GM23338 (cell line): Measurements from ENCODE around the gene PSD4. TPM values are rescaled to one million over a fixed set of nuclear protein-coding genes. Genes with fewer than 3 reads are reported as not detected.

Source experiments
- ATAC-seq: fragments of 200-7000 bp; cut with Tn5 transposase; 3 replicates; pipeline ENCODE4 v1.9.1; 2020
- DNase-seq: peaks from one replicate; pipeline ENCODE4 v3.0.0-alpha.2; 2015; ENCODE audit warnings: low spot score
- H2AFZ ChIP-seq: fragments of 200-600 bp; sonication (generic); 2 replicates; pipeline ENCODE4 v1.8.0; 2016; ENCODE audit warnings: antibody characterized with exemption, mild to moderate bottlenecking, moderate library complexity
- H3F3A ChIP-seq: fragments of 200-600 bp; sonication (generic); replicated peaks from 2 replicates; pipeline ENCODE4 v1.8.0; 2017; ENCODE audit warnings: antibody characterized with exemption, mixed run types, low read depth
- H3K27ac ChIP-seq: fragments of 200-600 bp; sonication (generic); 2 replicates; pipeline ENCODE4 v1.6.1; 2016; ENCODE audit warnings: low read depth
- H3K27me3 ChIP-seq: fragments of 200-600 bp; sonication (generic); 2 replicates; pipeline ENCODE4 v1.8.0; 2016; ENCODE audit warnings: mild to moderate bottlenecking, mixed run types, moderate library complexity; ENCODE audit not compliant: insufficient read depth
- H3K36me3 ChIP-seq: fragments of 200-600 bp; sonication (generic); 2 replicates; pipeline ENCODE4 v1.8.0; 2016; ENCODE audit warnings: mild to moderate bottlenecking; ENCODE audit not compliant: insufficient read depth
- H3K4me1 ChIP-seq: fragments of 200-600 bp; sonication (generic); 2 replicates; pipeline ENCODE4 v1.8.0; 2016; ENCODE audit warnings: mild to moderate bottlenecking, moderate library complexity; ENCODE audit not compliant: insufficient read depth
- H3K4me2 ChIP-seq: fragments of 200-600 bp; sonication (generic); 2 replicates; pipeline ENCODE4 v1.7.1; 2017; ENCODE audit warnings: mixed run types
- H3K4me3 ChIP-seq: fragments of 200-600 bp; sonication (generic); 2 replicates; pipeline ENCODE4 v1.6.1; 2016; ENCODE audit warnings: mixed run types
- H3K79me2 ChIP-seq: fragments of 200-600 bp; sonication (generic); replicated peaks from 2 replicates; pipeline ENCODE4 v1.8.0; 2017; ENCODE audit warnings: mild to moderate bottlenecking; ENCODE audit not compliant: insufficient read depth
- H3K9me2 ChIP-seq: fragments of 200-600 bp; sonication (generic); 2 replicates; pipeline ENCODE4 v1.8.0; 2017; ENCODE audit not compliant: insufficient read depth
- H4K20me1 ChIP-seq: fragments of 200-600 bp; sonication (generic); replicated peaks from 2 replicates; pipeline ENCODE4 v1.8.0; 2017; ENCODE audit warnings: mild to moderate bottlenecking; ENCODE audit not compliant: insufficient read depth
- H3K27ac Mint-ChIP-seq: 2 replicates; pipeline ENCODE4 v1.8.0; 2020; ENCODE audit warnings: inconsistent platforms, mild to moderate bottlenecking, moderate library complexity, mixed read lengths
- H3K27me3 Mint-ChIP-seq: 3 replicates; pipeline ENCODE4 v1.8.0; 2022; ENCODE audit warnings: low read depth, mild to moderate bottlenecking, moderate library complexity, mixed read lengths, inconsistent platforms; ENCODE audit not compliant: insufficient read depth, poor library complexity
- H3K36me3 Mint-ChIP-seq: 3 replicates; pipeline ENCODE4 v1.8.0; 2021; ENCODE audit warnings: low read depth, mild to moderate bottlenecking, inconsistent platforms, moderate library complexity, mixed read lengths
- H3K4me1 Mint-ChIP-seq: 3 replicates; pipeline ENCODE4 v1.8.0; 2020; ENCODE audit warnings: mild to moderate bottlenecking, inconsistent platforms, mixed read lengths
- H3K4me3 Mint-ChIP-seq: 3 replicates; pipeline ENCODE4 v1.8.0; 2021; ENCODE audit warnings: moderate library complexity, mild to moderate bottlenecking, inconsistent platforms, mixed read lengths
- H3K9me3 Mint-ChIP-seq: 3 replicates; pipeline ENCODE4 v1.8.0; 2020; ENCODE audit warnings: moderate library complexity, mild to moderate bottlenecking, inconsistent platforms, mixed read lengths
- CREB1 ChIP-seq: fragments of 250-450 bp; sonication (Bioruptor Pico); IDR thresholded peaks from 2 replicates; pipeline ENCODE4 v1.5.0; 2020; ENCODE audit warnings: low read depth, mild to moderate bottlenecking, moderate library complexity
- CTCF ChIP-seq, 2 experiments: fragments of 200-600 bp in 1 of 2; sonication (generic) in 1 of 2; conservative IDR thresholded peaks; 2 replicates each; pipeline versions ENCODE4 v1.5.1 to v1.6.1; 2016 to 2017; ENCODE audit warnings: antibody characterized with exemption in 2 of 2, low read depth in 2 of 2, mild to moderate bottlenecking in 2 of 2, moderate library complexity in 1 of 2
- ETS1 ChIP-seq: IDR thresholded peaks from 2 replicates; pipeline ENCODE4 v1.6.1; 2016; ENCODE audit warnings: antibody characterized with exemption
- EZH2 ChIP-seq: fragments of 200-600 bp; sonication (generic); IDR thresholded peaks from one replicate; pipeline ENCODE4 v1.8.0; 2017; ENCODE audit warnings: antibody characterized with exemption, mild to moderate bottlenecking, low read depth; ENCODE audit not compliant: unreplicated experiment
- EZH2phosphoT487 ChIP-seq: fragments of 200-600 bp; sonication (generic); IDR thresholded peaks from one replicate; pipeline ENCODE4 v1.8.1; 2018; ENCODE audit warnings: antibody characterized with exemption; ENCODE audit not compliant: unreplicated experiment
- JUNB ChIP-seq: IDR thresholded peaks from one replicate; pipeline ENCODE4 v1.6.1; 2016; ENCODE audit warnings: antibody characterized with exemption; ENCODE audit not compliant: unreplicated experiment
- NANOG ChIP-seq: IDR thresholded peaks from 2 replicates; pipeline ENCODE4 v1.6.1; 2016; ENCODE audit warnings: antibody characterized with exemption, borderline replicate concordance
- POLR2AphosphoS5 ChIP-seq: IDR thresholded peaks from 2 replicates; pipeline ENCODE4 v1.6.1; 2016; ENCODE audit warnings: antibody characterized with exemption, low read depth
- STAT1 ChIP-seq: IDR thresholded peaks from one replicate; pipeline ENCODE4 v1.6.1; 2016; ENCODE audit warnings: antibody characterized with exemption; ENCODE audit not compliant: unreplicated experiment
- ZNF114 ChIP-seq: fragments of 250-450 bp; sonication (Bioruptor Pico); IDR thresholded peaks from 2 replicates; pipeline ENCODE4 v1.5.0; 2020; ENCODE audit warnings: mild to moderate bottlenecking, moderate library complexity
- ZNF331 ChIP-seq: fragments of 250-450 bp; sonication (Bioruptor Pico); IDR thresholded peaks from 2 replicates; pipeline ENCODE4 v1.5.0; 2020; ENCODE audit warnings: low read depth, mild to moderate bottlenecking, moderate library complexity
- ZNF462 ChIP-seq: fragments of 250-450 bp; sonication (Bioruptor Pico); IDR thresholded peaks from 2 replicates; pipeline ENCODE4 v1.5.0; 2020; ENCODE audit warnings: mild to moderate bottlenecking, moderate library complexity
- polyA plus RNA-seq: library from polyadenylated mRNA; unstranded; fragments of >200 nt; fragmentation: Nextera tagmentation; extraction: Ambion mirVana; gene quantifications from 2 replicates; pipeline ENCODE4 v1.2.1, GENCODE V29; 2016
- total RNA-seq: library from RNA; depleted of rRNA; stranded (reverse); fragments of >200 nt; shearing (Covaris generic); gene quantifications from 2 replicates; pipeline ENCODE4 v1.2.3, GENCODE V29; 2014
- TF ChIP-seq, protein P1 (sequence below): IDR thresholded peaks from one replicate; pipeline ENCODE4 v1.6.1; 2018; ENCODE audit warnings: antibody characterized with exemption; ENCODE audit not compliant: unreplicated experiment

The PSD4 gene
- total and polyA plus RNA-seq, 2 experiments from 2014 or later, result 0.06 to 0.66 TPM

DNA sequence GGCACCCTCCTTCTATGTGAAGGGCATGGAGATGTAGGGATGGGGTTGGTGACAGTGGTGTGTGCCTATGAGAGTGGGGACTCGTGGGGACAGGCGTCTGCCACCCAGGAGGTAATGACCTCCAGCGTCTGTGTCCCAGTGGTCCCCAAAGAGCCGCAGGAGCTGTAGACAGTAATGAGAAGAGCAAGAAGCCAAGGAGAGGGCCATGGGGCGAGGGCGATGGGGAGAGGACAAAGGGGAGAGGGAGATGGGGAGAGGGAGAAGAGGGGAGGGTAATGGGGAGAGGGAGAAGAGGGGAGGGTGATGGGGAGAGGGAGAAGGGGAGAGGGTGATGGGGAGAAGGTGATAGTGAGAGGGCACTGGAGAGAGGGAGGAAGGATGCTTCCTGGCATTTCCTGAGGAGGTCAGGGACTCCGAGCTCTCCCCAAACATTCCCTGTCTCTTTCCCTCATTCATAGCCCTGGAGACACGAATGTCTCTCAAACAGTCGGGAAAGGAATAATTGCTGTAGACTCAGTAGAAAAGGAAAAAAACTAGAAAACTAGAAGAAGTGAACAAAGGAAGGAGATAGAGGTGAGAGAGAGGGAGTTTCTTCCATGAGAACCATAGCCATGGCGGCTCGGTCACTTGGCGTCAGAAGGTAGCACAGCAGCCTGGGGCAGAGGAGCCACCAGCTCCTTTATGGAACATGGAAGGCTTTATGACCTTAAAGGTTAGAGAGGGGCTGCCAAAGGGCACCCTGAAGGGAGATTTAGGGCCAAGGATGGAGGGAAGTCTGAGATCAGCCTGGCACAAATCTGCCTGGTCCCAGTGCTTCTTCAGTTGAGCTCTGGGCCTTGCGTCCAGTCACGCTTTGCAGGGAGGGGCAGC lies 39.5 kb downstream of the PSD4 start:
- Mint-ChIP-seq H3K4me3 (no peak overlapping the region), H3K9me3 (no peaks in the 10 kb centered on the region; the same call in 2 of the 3 replicates), H3K27ac (no peak overlapping the region), H3K4me1 (peaks cover 35% of the 10 kb centered on the region), H3K36me3 (no peaks in the 10 kb centered on the region; the same call in 2 of the 3 replicates), H3K27me3 (peaks cover 11% of the 10 kb centered on the region)
- Histone ChIP-seq H3K4me1 (peaks cover 12% of the 10 kb centered on the region; the same call in 1 of the 2 replicates), H3K79me2 (no peaks in the 10 kb centered on the region), H3K9me2 (no peaks in the 10 kb centered on the region), H3K36me3 (no peaks in the 10 kb centered on the region), H2AFZ (no peak overlapping the region), H3K27me3 (no peaks in the 10 kb centered on the region), H3K4me2 (no peak overlapping the region), H3F3A (no peaks in the 10 kb centered on the region), H3K4me3 (no peak overlapping the region), H3K27ac (no peak overlapping the region), H4K20me1 (no peaks in the 10 kb centered on the region)
- ATAC-seq (no peak), DNase-seq (no peak)
- TF ChIP-seq POLR2AphosphoS5 (no peak), CREB1 (CRISPR knock-in tag) (no peak), EZH2phosphoT487 (no peak), EZH2 (no peak), JUNB (no peak), STAT1 (no peak), ZNF331 (no peak), ZNF114 (CRISPR knock-in tag) (no peak), CTCF (conservative IDR thresholded peaks at IDR 0.05; ENCODE audit: low read depth in 2 of 2) (no peak), NANOG (no peak), ETS1 (no peak), ZNF462 (CRISPR knock-in tag) (no peak)
- TF ChIP-seq, protein P1, sequence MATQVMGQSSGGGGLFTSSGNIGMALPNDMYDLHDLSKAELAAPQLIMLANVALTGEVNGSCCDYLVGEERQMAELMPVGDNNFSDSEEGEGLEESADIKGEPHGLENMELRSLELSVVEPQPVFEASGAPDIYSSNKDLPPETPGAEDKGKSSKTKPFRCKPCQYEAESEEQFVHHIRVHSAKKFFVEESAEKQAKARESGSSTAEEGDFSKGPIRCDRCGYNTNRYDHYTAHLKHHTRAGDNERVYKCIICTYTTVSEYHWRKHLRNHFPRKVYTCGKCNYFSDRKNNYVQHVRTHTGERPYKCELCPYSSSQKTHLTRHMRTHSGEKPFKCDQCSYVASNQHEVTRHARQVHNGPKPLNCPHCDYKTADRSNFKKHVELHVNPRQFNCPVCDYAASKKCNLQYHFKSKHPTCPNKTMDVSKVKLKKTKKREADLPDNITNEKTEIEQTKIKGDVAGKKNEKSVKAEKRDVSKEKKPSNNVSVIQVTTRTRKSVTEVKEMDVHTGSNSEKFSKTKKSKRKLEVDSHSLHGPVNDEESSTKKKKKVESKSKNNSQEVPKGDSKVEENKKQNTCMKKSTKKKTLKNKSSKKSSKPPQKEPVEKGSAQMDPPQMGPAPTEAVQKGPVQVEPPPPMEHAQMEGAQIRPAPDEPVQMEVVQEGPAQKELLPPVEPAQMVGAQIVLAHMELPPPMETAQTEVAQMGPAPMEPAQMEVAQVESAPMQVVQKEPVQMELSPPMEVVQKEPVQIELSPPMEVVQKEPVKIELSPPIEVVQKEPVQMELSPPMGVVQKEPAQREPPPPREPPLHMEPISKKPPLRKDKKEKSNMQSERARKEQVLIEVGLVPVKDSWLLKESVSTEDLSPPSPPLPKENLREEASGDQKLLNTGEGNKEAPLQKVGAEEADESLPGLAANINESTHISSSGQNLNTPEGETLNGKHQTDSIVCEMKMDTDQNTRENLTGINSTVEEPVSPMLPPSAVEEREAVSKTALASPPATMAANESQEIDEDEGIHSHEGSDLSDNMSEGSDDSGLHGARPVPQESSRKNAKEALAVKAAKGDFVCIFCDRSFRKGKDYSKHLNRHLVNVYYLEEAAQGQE, result no peak
